ENCODE results near the gene OSBPL3.

OSBPL3 gene

GRCh38 chr7:24995466-24995865, 15.5 kb upstream of the OSBPL3 start:
- TF ChIP-seq CTCF (IDR thresholded peaks at IDR 0.05; ENCODE audit: low read depth, low read length) = no peak
- DNase-seq (ENCODE audit: extremely low read depth, low read depth) = no peak

- DNase-seq (ENCODE audit: extremely low read depth, low read depth) = no peak
- no peak for TF ChIP-seq CTCF (IDR thresholded peaks at IDR 0.05; ENCODE audit: low read depth, low read length)
These were observed 12.3 kb upstream of the OSBPL3 start for GRCh38 chr7:24992314-24992713.

- no peak for DNase-seq (ENCODE audit: extremely low read depth, low read depth)
- no peak for TF ChIP-seq CTCF (IDR thresholded peaks at IDR 0.05; ENCODE audit: low read depth, low read length)
These were observed 11.4 kb upstream of the OSBPL3 start for GRCh38 chr7:24991353-24991752.

GRCh38 chr7:24987331-24987842, 7.4 kb upstream of the OSBPL3 start:
- no peak for TF ChIP-seq CTCF (IDR thresholded peaks at IDR 0.05; ENCODE audit: low read depth, low read length)
- no peak for DNase-seq (ENCODE audit: extremely low read depth, low read depth)

- TF ChIP-seq CTCF (IDR thresholded peaks at IDR 0.05; ENCODE audit: low read depth, low read length) = peak; percentile 20
- no peak for DNase-seq (ENCODE audit: extremely low read depth, low read depth)
These were observed 2.9 kb upstream of the OSBPL3 start for GRCh38 chr7:24982917-24983316.

GRCh38 chr7:24981171-24981951, 1.4 kb upstream of the OSBPL3 start:
- TF ChIP-seq CTCF (IDR thresholded peaks at IDR 0.05; ENCODE audit: low read depth, low read length) = no peak; the same call in 1 of the 2 replicates
- DNase-seq (ENCODE audit: extremely low read depth, low read depth) = no peak

- DNase-seq (ENCODE audit: extremely low read depth, low read depth) = no peak
- TF ChIP-seq CTCF (IDR thresholded peaks at IDR 0.05; ENCODE audit: low read depth, low read length) = no peak; the same call in none of the 2 replicates
These were observed 674 bp upstream of the OSBPL3 start for GRCh38 chr7:24980534-24981170.
